ENCODE results near the gene CGREF1. TPM values are rescaled to one million over a fixed set of nuclear protein-coding genes. Genes with fewer than 3 reads are reported as not detected.

Gene CGREF1
- total RNA-seq, 4 donors from 2014 or later = 0.50 to 1.4 (median 0.92) TPM; not detected in 1

- intact Hi-C loops (cut with DNase I) = no loop called here
- H3K4me1 ChIP-seq = no peaks in the 10 kb centered on the region
- TF ChIP-seq CTCF (IDR thresholded peaks at IDR 0.05) (no peak), POLR2A (IDR thresholded peaks at IDR 0.05; ENCODE audit: low read depth) (no peak), EP300 (IDR thresholded peaks at IDR 0.05) (no peak), POLR2AphosphoS5 (IDR thresholded peaks at IDR 0.05) (no peak)
- WGBS = 72% methylated on average over 6 of the region's 6 CpGs
- H3K4me3 ChIP-seq = no peak overlapping the region
- no peak for DNase-seq (ENCODE audit: extremely low spot score)
- H3K9me3 ChIP-seq = no peaks in the 10 kb centered on the region
- H3K27ac ChIP-seq (replicated peaks in 1 of 4) = no peak overlapping the region
- no peaks in the 10 kb centered on the region for H3K36me3 ChIP-seq
- H3K27me3 ChIP-seq = peaks cover 0 to 3% (median 0%) of the 10 kb centered on the region in 4 donors
Observed at GRCh38 chr2:27159271-27159670, 40.3 kb upstream of the CGREF1 start.

DNA sequence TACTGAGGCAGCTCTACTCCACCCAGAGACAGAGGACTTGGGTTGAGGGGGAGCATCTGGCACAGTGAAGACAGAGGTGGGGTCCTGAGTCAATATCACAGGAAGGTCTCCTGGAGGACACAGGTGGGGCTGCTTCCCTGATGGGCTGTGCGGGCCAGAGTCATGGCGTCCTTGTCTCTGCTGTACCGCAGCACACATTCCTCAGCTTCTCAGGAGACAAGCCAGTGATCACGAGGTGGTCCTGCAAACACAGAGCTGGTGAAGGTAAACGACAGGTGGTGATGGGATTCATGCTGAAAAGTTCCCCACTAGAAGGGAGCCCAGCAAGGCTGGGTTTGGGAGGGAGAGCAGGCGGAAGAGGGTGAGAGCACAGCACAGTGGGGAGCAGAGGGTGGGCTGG lies 39.5 kb upstream of the CGREF1 start:
- Histone ChIP-seq H3K36me3 (no peaks in the 10 kb centered on the region), H3K27ac (replicated peaks in 1 of 4) (no peak overlapping the region), H3K4me3 (no peak overlapping the region), H3K9me3 (no peaks in the 10 kb centered on the region), H3K4me1 (no peaks in the 10 kb centered on the region), H3K27me3 (peaks cover 0 to 3% (median 0%) of the 10 kb centered on the region in 4 donors)
- intact Hi-C loops (cut with DNase I) = no loop called here
- TF ChIP-seq CTCF (IDR thresholded peaks at IDR 0.05) = no peak
- TF ChIP-seq POLR2A (IDR thresholded peaks at IDR 0.05; ENCODE audit: low read depth) = no peak
- no peak for TF ChIP-seq POLR2AphosphoS5 (IDR thresholded peaks at IDR 0.05)
- TF ChIP-seq EP300 (IDR thresholded peaks at IDR 0.05) = no peak
- 74% methylated on average over 6 of the region's 6 CpGs for WGBS
- DNase-seq (ENCODE audit: extremely low spot score) = no peak

DNA sequence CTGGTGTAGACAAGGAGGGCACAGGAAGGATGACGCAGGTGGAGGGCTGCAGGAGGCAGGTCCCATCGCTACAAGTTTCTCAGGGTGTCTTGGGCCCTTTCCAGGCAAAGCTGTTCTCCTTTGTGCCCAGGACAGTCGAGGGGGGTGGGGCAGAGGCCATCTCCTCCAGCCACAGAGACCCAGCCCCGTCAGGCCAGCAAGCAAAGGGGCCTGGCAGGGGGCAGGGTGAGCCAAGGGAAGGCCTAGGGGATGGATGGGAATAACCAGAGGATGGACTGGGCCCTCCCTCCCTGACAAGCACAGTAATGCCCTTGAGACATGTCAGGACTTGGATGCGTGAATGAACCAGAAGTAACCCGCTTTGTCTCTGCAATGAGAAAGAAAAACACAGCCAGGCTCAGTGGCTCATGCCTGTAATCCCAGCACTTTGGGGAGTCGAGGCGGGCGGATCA lies 36.2 kb upstream of the CGREF1 start:
- Histone ChIP-seq H3K27ac (replicated peaks in 1 of 4) (no peak overlapping the region), H3K4me3 (no peak overlapping the region), H3K4me1 (no peaks in the 10 kb centered on the region), H3K9me3 (no peaks in the 10 kb centered on the region), H3K36me3 (no peaks in the 10 kb centered on the region), H3K27me3 (peaks cover 0 to 3% (median 0%) of the 10 kb centered on the region in 4 donors)
- DNase-seq (ENCODE audit: extremely low spot score) = no peak
- no peak for TF ChIP-seq POLR2AphosphoS5 (IDR thresholded peaks at IDR 0.05)
- TF ChIP-seq CTCF (IDR thresholded peaks at IDR 0.05) = no peak
- no peak for TF ChIP-seq EP300 (IDR thresholded peaks at IDR 0.05)
- TF ChIP-seq POLR2A (IDR thresholded peaks at IDR 0.05; ENCODE audit: low read depth) = no peak
- intact Hi-C loops (cut with DNase I) = no loop called here
- 85% methylated on average over 9 of the region's 9 CpGs for WGBS

GRCh38 chr2:27154488-27154887 lies 35.6 kb upstream of the CGREF1 start:
- Histone ChIP-seq H3K9me3 (no peaks in the 10 kb centered on the region), H3K4me3 (no peak overlapping the region), H3K4me1 (no peaks in the 10 kb centered on the region), H3K27me3 (peaks cover 0 to 6% (median 0%) of the 10 kb centered on the region in 4 donors), H3K36me3 (no peaks in the 10 kb centered on the region), H3K27ac (replicated peaks in 1 of 4) (no peak overlapping the region)
- TF ChIP-seq POLR2A (IDR thresholded peaks at IDR 0.05; ENCODE audit: low read depth) (no peak), EP300 (IDR thresholded peaks at IDR 0.05) (no peak), CTCF (IDR thresholded peaks at IDR 0.05) (no peak), POLR2AphosphoS5 (IDR thresholded peaks at IDR 0.05) (no peak)
- intact Hi-C loops (cut with DNase I) = no loop called here
- WGBS = 67% methylated on average over 6 of the region's 6 CpGs
- no peak for DNase-seq (ENCODE audit: extremely low spot score)
